ENCODE data around the gene SNAPIN. TPM values are rescaled to one million over a fixed set of nuclear protein-coding genes. Genes with fewer than 3 reads are reported as not detected.

The SNAPIN gene
- total RNA-seq, 1 experiment from 2014 or later = 23.4 TPM

GRCh38 chr1:153612755-153613331 is 45.7 kb upstream of the SNAPIN start, which contains the start of gene S100A16:
Gene S100A16, minus strand, starts transcription at chr1:153613137. Its CDS starts 4,986 bp downstream, at chr1:153608151.
- ATAC-seq (peak; percentile 58), DNase-seq (ENCODE audit: low spot score) (peak; percentile 54)
- TF ChIP-seq ZSCAN18 (CRISPR knock-in tag; IDR thresholded peaks at IDR 0.05) = no peak
- 0 out of 2 replicates have a peak, but pooled peaks have one; percentile 43 for TF ChIP-seq ZBTB21 (CRISPR knock-in tag; IDR thresholded peaks at IDR 0.05; ENCODE audit: borderline replicate concordance)
- TF ChIP-seq ATF1 (CRISPR knock-in tag; IDR thresholded peaks at IDR 0.05) = no peak
- 0 out of 2 replicates have a peak, but pooled peaks have one; percentile 25 for TF ChIP-seq FOXK1 (CRISPR knock-in tag; IDR thresholded peaks at IDR 0.05)
- no peak for TF ChIP-seq NFE2L1 (CRISPR knock-in tag; IDR thresholded peaks at IDR 0.05)
- no peak for TF ChIP-seq USF1 (CRISPR knock-in tag; IDR thresholded peaks at IDR 0.05)
- peak; percentile 68; the same call in 1 of the 2 replicates for TF ChIP-seq ZNF263 (CRISPR knock-in tag; IDR thresholded peaks at IDR 0.05; ENCODE audit: low read depth)
- Mint-ChIP-seq H3K27me3 (ENCODE audit: low read depth) (no peaks in the 10 kb centered on the region; the same call in 1 of the 2 replicates), H3K4me3 (peak within 1 kb of the TSS; percentile 58), H3K36me3 (no peaks in the 10 kb centered on the region), H3K27ac (no peak within 1 kb of the TSS), H3K9me3 (no peaks in the 10 kb centered on the region), H3K4me1 (peaks cover 62% of the 10 kb centered on the region)
- CTCF ChIA-PET = interaction anchor here (0.5 to 14.4 kb wide), 19 partner anchors 10 to 301 kb away, joined by 3 to 230 read pairs (median 7); partner anchors contain the start of genes CHTOP, S100A1, S100A13 and S100A6
- POLR2A ChIA-PET = interaction anchor here (0.8 to 1.7 kb wide), 5 partner anchors 14 to 21 kb away, joined by 3 to 8 read pairs (median 5); partner anchors contain the start of genes CHTOP and S100A13

- POLR2A ChIA-PET = interaction anchor here (1.1 to 1.7 kb wide), 4 partner anchors 13 to 21 kb away, joined by 3 to 8 read pairs (median 4); partner anchors contain the start of genes CHTOP and S100A13
- peaks cover 56% of the 10 kb centered on the region for H3K4me1 Mint-ChIP-seq
- H3K27me3 Mint-ChIP-seq (ENCODE audit: low read depth) = no peaks in the 10 kb centered on the region; the same call in 1 of the 2 replicates
- H3K27ac Mint-ChIP-seq = no peak overlapping the region
- DNase-seq (ENCODE audit: low spot score) = no peak
- no peaks in the 10 kb centered on the region for H3K36me3 Mint-ChIP-seq
- TF ChIP-seq ZNF423 (CRISPR knock-in tag; IDR thresholded peaks at IDR 0.05) (no peak), FOXK1 (CRISPR knock-in tag; IDR thresholded peaks at IDR 0.05) (no peak), ZNF396 (CRISPR knock-in tag; IDR thresholded peaks at IDR 0.05; ENCODE audit: borderline replicate concordance) (no peak)
- no peak overlapping the region for H3K4me3 Mint-ChIP-seq
- CTCF ChIA-PET = interaction anchor here (1.0 to 14.4 kb wide), 16 partner anchors 15 to 260 kb away, joined by 3 to 230 read pairs (median 8); partner anchors contain the start of genes CHTOP, S100A1, S100A13 and S100A6
- H3K9me3 Mint-ChIP-seq = no peaks in the 10 kb centered on the region
- ATAC-seq = no peak
Observed at GRCh38 chr1:153613406-153613805, 45.1 kb upstream of the SNAPIN start.

GRCh38 chr1:153614189-153614900 is 44.2 kb upstream of the SNAPIN start:
- TF ChIP-seq ATF2 (CRISPR knock-in tag; IDR thresholded peaks at IDR 0.05; ENCODE audit: borderline replicate concordance, low read depth) = no peak
- TF ChIP-seq ZNF532 (CRISPR knock-in tag; IDR thresholded peaks at IDR 0.05; ENCODE audit: borderline replicate concordance) = no peak
- TF ChIP-seq CDX4 (CRISPR knock-in tag; IDR thresholded peaks at IDR 0.05; ENCODE audit: borderline replicate concordance) = no peak
- no peak; the same call in 1 of the 2 replicates for TF ChIP-seq ZNF263 (CRISPR knock-in tag; IDR thresholded peaks at IDR 0.05; ENCODE audit: low read depth)
- no peak for TF ChIP-seq NR1H2 (CRISPR knock-in tag; IDR thresholded peaks at IDR 0.05)
- no peak for TF ChIP-seq PRRX2 (CRISPR knock-in tag; IDR thresholded peaks at IDR 0.05)
- no peak for TF ChIP-seq CREM (CRISPR knock-in tag; IDR thresholded peaks at IDR 0.05)
- TF ChIP-seq IRF2 (CRISPR knock-in tag; IDR thresholded peaks at IDR 0.05; ENCODE audit: borderline replicate concordance, low read depth) = no peak
- no peak for TF ChIP-seq EMX1 (CRISPR knock-in tag; IDR thresholded peaks at IDR 0.05)
- no peak for TF ChIP-seq ERG (CRISPR knock-in tag; IDR thresholded peaks at IDR 0.05)
- ATAC-seq (no peak), DNase-seq (ENCODE audit: low spot score) (no peak)
- H3K4me3 Mint-ChIP-seq = no peak overlapping the region
- no peaks in the 10 kb centered on the region; the same call in 1 of the 2 replicates for H3K27me3 Mint-ChIP-seq (ENCODE audit: low read depth)
- H3K27ac Mint-ChIP-seq = no peak overlapping the region
- ChIA-PET CTCF (interaction anchor here (0.7 to 14.4 kb wide), 9 partner anchors 11 to 259 kb away, joined by 3 to 230 read pairs (median 7); partner anchors contain the start of genes S100A1, S100A13, S100A2 and S100A4), POLR2A (interaction anchor here (0.8 to 1.0 kb wide), 2 partner anchors 13 to 20 kb away, joined by 3 read pairs; partner anchors contain the start of gene CHTOP)
- H3K4me1 Mint-ChIP-seq = peaks cover 47% of the 10 kb centered on the region
- H3K9me3 Mint-ChIP-seq = no peaks in the 10 kb centered on the region
- H3K36me3 Mint-ChIP-seq = peaks cover 2% of the 10 kb centered on the region; the same call in 1 of the 2 replicates

Measured in WTC11 (cell line).